ENCODE results near the gene ANAPC16. TPM values are rescaled to one million over a fixed set of nuclear protein-coding genes. Genes with fewer than 3 reads are reported as not detected.
A peak's percentile ranks its signal among the peaks of the same experiment; 100 is the strongest.

Gene ANAPC16
- total RNA-seq, 2 experiments from 2014 or later = 61.9 to 64.3 TPM

- ATAC-seq (ENCODE audit: poor library complexity) = no peak
- H3K27ac Mint-ChIP-seq = peak overlapping the region; percentile 74
- H3K27me3 ChIP-seq (ENCODE audit: control insufficient read depth in 1 of 2, insufficient read depth in 2 of 2, low read length in 2 of 2) = no peaks in the 10 kb centered on the region
- no peak overlapping the region for H3K4me3 ChIP-seq (ENCODE audit: low read length)
- no peak overlapping the region for H3K27ac ChIP-seq (ENCODE audit: low read depth in 1 of 2, low read length in 2 of 2)
- no peaks in the 10 kb centered on the region for H3K9me3 ChIP-seq (ENCODE audit: control insufficient read depth in 1 of 2, insufficient read depth in 1 of 2, low read length in 2 of 2)
- peaks cover 58% of the 10 kb centered on the region for H3K36me3 ChIP-seq (ENCODE audit: insufficient read depth, low read length)
- H3K4me1 ChIP-seq (ENCODE audit: insufficient read depth, low read length) = peaks cover 34% of the 10 kb centered on the region
- no peak for DNase-seq
- peaks cover 66% of the 10 kb centered on the region for H3K36me3 Mint-ChIP-seq (ENCODE audit: low read depth)
- TF ChIP-seq CTCF (IDR thresholded peaks at IDR 0.05) = no peak
- CTCF ChIA-PET = interaction anchor here (1.1 to 1.9 kb wide), 3 partner anchors 34 to 178 kb away, joined by 3 to 5 read pairs (median 4); no protein-coding TSS in a partner anchor
- no peaks in the 10 kb centered on the region for H3K9me3 Mint-ChIP-seq
- no peaks in the 10 kb centered on the region for H3K27me3 Mint-ChIP-seq
- H3K4me3 Mint-ChIP-seq = no peak overlapping the region
- H3K4me1 Mint-ChIP-seq (ENCODE audit: low read depth) = peaks cover 61% of the 10 kb centered on the region
- intact Hi-C loops (cut with DNase I, micrococcal nuclease) = loop anchor here in 1 of 2 experiments (2.0 kb wide), 1 partner anchor 110 kb away; no protein-coding TSS in a partner anchor
- POLR2A ChIA-PET = interaction anchor here (1.5 to 2.0 kb wide), 3 partner anchors 10 to 71 kb away, joined by 3 to 8 read pairs (median 3); no protein-coding TSS in a partner anchor
These were observed 10.7 kb downstream of the ANAPC16 start for GRCh38 chr10:72226418-72227027.

GRCh38 chr10:72227826-72228225 lies 12.0 kb downstream of the ANAPC16 start:
- H3K4me1 Mint-ChIP-seq (ENCODE audit: low read depth) = peaks cover 58% of the 10 kb centered on the region

GRCh38 chr10:72228318-72228751 lies 12.5 kb downstream of the ANAPC16 start:
- H3K27me3 ChIP-seq (ENCODE audit: control insufficient read depth in 1 of 2, insufficient read depth in 2 of 2, low read length in 2 of 2) = no peaks in the 10 kb centered on the region
- peaks cover 24% of the 10 kb centered on the region for H3K4me1 ChIP-seq (ENCODE audit: insufficient read depth, low read length)
- intact Hi-C loops (cut with DNase I, micrococcal nuclease) = no loop called here
- H3K27ac ChIP-seq (ENCODE audit: low read depth in 1 of 2, low read length in 2 of 2) = peak overlapping the region in 1 of 2 donors; percentile 14
- no peak overlapping the region for H3K4me3 ChIP-seq (ENCODE audit: low read length)
- POLR2A ChIA-PET = interaction anchor here (1.5 to 2.0 kb wide), 3 partner anchors 9 to 31 kb away, joined by 3 to 8 read pairs (median 5); partner anchors contain the start of genes ANAPC16 and ASCC1
- H3K4me3 Mint-ChIP-seq = peak overlapping the region; percentile 13
- no peaks in the 10 kb centered on the region for H3K9me3 Mint-ChIP-seq
- peaks cover 58% of the 10 kb centered on the region for H3K4me1 Mint-ChIP-seq (ENCODE audit: low read depth)
- DNase-seq = no peak
- no peaks in the 10 kb centered on the region for H3K27me3 Mint-ChIP-seq
- no peak for TF ChIP-seq CTCF (IDR thresholded peaks at IDR 0.05)
- CTCF ChIA-PET = interaction anchor here (0.8 to 2.9 kb wide), 3 partner anchors 20 to 109 kb away, joined by 3 to 12 read pairs (median 4); no protein-coding TSS in a partner anchor
- peak overlapping the region; percentile 74 for H3K27ac Mint-ChIP-seq
- peaks cover 63% of the 10 kb centered on the region for H3K36me3 ChIP-seq (ENCODE audit: insufficient read depth, low read length)
- H3K9me3 ChIP-seq (ENCODE audit: control insufficient read depth in 1 of 2, insufficient read depth in 1 of 2, low read length in 2 of 2) = no peaks in the 10 kb centered on the region
- H3K36me3 Mint-ChIP-seq (ENCODE audit: low read depth) = peaks cover 67% of the 10 kb centered on the region
- ATAC-seq (ENCODE audit: poor library complexity) = no peak

More at GRCh38 chr10:72227826-72228225, 12.0 kb downstream of the ANAPC16 start:
- no peaks in the 10 kb centered on the region for H3K27me3 Mint-ChIP-seq
- POLR2A ChIA-PET = no interaction called here
- no peak for TF ChIP-seq CTCF (IDR thresholded peaks at IDR 0.05)
- no peak for DNase-seq
- no peaks in the 10 kb centered on the region for H3K27me3 ChIP-seq (ENCODE audit: control insufficient read depth in 1 of 2, insufficient read depth in 2 of 2, low read length in 2 of 2)
- peaks cover 66% of the 10 kb centered on the region for H3K36me3 Mint-ChIP-seq (ENCODE audit: low read depth)
- H3K9me3 Mint-ChIP-seq = no peaks in the 10 kb centered on the region
- no peak overlapping the region for H3K27ac ChIP-seq (ENCODE audit: low read depth in 1 of 2, low read length in 2 of 2)
- H3K36me3 ChIP-seq (ENCODE audit: insufficient read depth, low read length) = peaks cover 59% of the 10 kb centered on the region
- H3K9me3 ChIP-seq (ENCODE audit: control insufficient read depth in 1 of 2, insufficient read depth in 1 of 2, low read length in 2 of 2) = no peaks in the 10 kb centered on the region
- H3K4me1 ChIP-seq (ENCODE audit: insufficient read depth, low read length) = peaks cover 29% of the 10 kb centered on the region
- peak overlapping the region; percentile 74 for H3K27ac Mint-ChIP-seq
- H3K4me3 Mint-ChIP-seq = no peak overlapping the region
- no peak for ATAC-seq (ENCODE audit: poor library complexity)
- intact Hi-C loops (cut with DNase I, micrococcal nuclease) = loop anchor here in 1 of 2 experiments (2.0 kb wide), 1 partner anchor 109 kb away; no protein-coding TSS in a partner anchor
- no peak overlapping the region for H3K4me3 ChIP-seq (ENCODE audit: low read length)
- CTCF ChIA-PET = interaction anchor here (0.8 to 2.9 kb wide), 2 partner anchors 102 to 109 kb away, joined by 4 to 12 read pairs; no protein-coding TSS in a partner anchor

Data from CD4-positive, alpha-beta T cell (primary cell).